ENCODE results near the gene ABLIM2. TPM values are rescaled to one million over a fixed set of nuclear protein-coding genes. Genes with fewer than 3 reads are reported as not detected.

ABLIM2 gene
- total RNA-seq, 1 donor: under 0.01 TPM

GRCh38 chr4:8013976-8014726 lies 144.5 kb downstream of the ABLIM2 start:
- DNase-seq (ENCODE audit: low read depth in 2 of 3, low spot score in 2 of 3): no peak

GRCh38 chr4:8012517-8012916 lies 146.1 kb downstream of the ABLIM2 start:
- no peak for DNase-seq (ENCODE audit: low read depth in 2 of 3, low spot score in 2 of 3)

DNA sequence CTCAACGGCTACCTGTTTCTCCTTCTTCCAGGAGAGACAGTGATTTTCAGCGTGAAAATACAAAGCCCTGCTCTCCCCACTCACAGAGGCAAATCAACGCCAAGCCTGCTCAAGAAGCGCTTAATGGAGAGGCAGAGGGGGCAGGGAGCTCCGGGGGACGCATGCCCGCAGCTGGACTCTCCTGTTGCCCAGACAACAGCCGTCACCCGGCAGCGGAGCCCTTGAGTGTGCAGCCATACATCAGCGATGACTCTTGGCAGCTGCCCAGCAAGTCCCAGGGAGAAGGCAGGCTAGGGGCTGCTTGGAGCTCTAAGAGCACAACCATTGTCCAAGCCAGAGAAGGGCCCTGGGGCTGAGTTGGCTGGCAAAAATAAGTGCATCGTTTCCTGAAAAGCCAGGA lies 148.0 kb downstream of the ABLIM2 start:
- DNase-seq (ENCODE audit: low read depth in 2 of 3, low spot score in 2 of 3): no peak

GRCh38 chr4:8009710-8010511 lies 148.7 kb downstream of the ABLIM2 start:
- no peak for DNase-seq (ENCODE audit: low read depth in 2 of 3, low spot score in 2 of 3)

DNA sequence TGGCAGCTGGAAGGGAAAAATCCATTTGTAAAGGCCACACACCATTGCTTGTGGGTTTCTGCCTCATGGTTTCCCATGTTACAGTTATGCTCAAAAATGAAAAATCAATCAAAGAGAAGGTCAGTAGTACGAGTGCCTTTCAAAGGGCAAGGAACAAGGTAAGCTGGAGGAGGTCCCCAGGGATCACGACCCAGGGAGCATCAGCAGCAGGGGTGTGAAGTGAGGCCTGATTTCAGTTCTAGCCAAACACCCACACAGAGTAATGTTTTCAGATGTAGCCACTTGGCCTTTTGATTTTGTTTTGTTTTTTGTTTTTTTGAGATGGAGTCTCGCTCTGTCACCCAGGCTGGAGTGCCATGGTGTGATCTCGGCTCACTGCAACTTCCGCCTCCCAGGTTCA lies 149.5 kb downstream of the ABLIM2 start:
- no peak for DNase-seq (ENCODE audit: low read depth in 2 of 3, low spot score in 2 of 3)

DNA sequence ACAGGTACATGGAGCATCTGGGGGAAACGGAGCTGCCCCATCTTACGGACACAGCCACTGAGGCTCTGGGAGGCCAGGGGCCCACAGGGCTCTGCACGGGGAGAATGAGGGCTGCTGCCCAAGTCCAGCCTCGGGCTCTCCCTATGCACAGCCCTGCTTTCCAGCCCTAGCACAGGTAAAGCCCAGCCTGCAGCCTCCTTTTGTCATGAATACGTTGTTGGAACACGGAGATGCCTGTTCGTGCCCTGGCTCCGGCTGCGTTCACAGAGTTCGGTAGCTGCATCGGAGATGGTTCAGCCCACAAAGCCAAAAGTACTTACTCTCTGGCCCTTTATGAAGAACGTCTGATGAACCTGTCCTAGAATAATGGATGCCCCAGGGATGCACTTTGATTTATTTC lies 150.2 kb downstream of the ABLIM2 start:
- no peak for DNase-seq (ENCODE audit: low read depth in 2 of 3, low spot score in 2 of 3)

- DNase-seq (ENCODE audit: low read depth in 2 of 3, low spot score in 2 of 3): no peak
Measured at GRCh38 chr4:8007581-8007980, 151.0 kb downstream of the ABLIM2 start.

DNA sequence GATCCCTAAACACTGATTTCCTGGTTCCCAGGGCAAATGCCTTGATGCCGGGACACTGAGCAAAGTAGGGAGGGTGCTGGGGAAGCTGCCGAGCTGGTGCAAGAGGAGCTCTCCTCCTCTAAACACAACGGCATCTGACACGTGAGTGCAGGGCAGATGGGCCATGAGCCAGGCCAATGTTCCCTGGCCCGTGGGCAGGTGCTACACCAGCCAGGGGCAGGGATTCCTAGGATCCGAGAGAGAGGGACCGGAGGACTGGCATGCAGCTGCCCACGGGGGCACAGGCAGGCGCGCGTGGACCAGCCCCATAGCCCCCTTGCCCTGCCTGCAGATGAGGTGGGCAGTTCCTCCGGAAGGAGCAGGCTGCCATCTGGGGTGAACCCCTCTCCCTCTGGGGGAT lies 152.1 kb downstream of the ABLIM2 start:
- DNase-seq (ENCODE audit: low read depth in 2 of 3, low spot score in 2 of 3): no peak

DNA sequence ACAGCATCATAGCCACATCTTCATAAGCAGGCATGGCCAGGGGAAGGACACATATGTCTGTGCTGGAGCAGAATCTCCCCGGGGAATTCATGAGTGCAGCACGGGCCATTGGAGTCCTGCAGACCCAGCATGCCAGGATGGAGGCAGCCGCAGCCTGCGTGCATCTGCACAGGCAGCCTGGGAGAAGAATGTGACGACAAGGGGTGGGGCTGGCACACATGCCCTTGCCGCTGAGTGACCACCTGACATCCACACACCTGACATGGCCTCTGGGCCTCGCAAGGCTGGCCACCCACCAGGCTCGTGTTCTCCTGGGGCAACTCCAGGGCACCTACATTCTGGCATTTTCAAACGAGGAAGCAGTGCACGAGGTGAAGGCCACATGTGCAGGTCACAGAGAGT lies 152.8 kb downstream of the ABLIM2 start:
- no peak for DNase-seq (ENCODE audit: low read depth in 2 of 3, low spot score in 2 of 3)

GRCh38 chr4:8005033-8005808 lies 153.4 kb downstream of the ABLIM2 start:
- no peak for DNase-seq (ENCODE audit: low read depth in 2 of 3, low spot score in 2 of 3)

DNA sequence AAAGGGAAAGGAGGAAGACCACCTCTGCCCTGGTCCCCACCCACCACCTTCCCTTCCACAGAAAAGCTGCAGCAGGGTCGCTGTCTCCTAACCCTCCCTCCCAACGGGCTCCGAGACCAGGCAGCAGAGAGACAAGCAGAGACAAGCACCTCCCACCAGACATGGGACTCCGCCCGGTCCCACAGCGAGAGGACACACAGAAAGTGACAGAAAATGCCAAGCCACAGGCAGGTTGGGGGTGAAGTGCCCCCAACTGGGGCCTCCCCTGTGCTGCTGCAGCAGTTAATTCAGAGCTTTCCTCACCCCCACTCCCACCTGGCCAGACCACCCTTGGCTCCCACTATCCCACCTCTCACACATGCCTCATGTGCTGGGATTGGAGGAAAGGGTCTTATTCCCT lies 154.5 kb downstream of the ABLIM2 start:
- no peak for DNase-seq (ENCODE audit: low read depth in 2 of 3, low spot score in 2 of 3)

- DNase-seq (ENCODE audit: low read depth in 2 of 3, low spot score in 2 of 3): no peak
Measured at GRCh38 chr4:8002525-8003309, 155.9 kb downstream of the ABLIM2 start.

- no peak for DNase-seq (ENCODE audit: low read depth in 2 of 3, low spot score in 2 of 3)
Measured at GRCh38 chr4:8001564-8002355, 156.9 kb downstream of the ABLIM2 start.

DNA sequence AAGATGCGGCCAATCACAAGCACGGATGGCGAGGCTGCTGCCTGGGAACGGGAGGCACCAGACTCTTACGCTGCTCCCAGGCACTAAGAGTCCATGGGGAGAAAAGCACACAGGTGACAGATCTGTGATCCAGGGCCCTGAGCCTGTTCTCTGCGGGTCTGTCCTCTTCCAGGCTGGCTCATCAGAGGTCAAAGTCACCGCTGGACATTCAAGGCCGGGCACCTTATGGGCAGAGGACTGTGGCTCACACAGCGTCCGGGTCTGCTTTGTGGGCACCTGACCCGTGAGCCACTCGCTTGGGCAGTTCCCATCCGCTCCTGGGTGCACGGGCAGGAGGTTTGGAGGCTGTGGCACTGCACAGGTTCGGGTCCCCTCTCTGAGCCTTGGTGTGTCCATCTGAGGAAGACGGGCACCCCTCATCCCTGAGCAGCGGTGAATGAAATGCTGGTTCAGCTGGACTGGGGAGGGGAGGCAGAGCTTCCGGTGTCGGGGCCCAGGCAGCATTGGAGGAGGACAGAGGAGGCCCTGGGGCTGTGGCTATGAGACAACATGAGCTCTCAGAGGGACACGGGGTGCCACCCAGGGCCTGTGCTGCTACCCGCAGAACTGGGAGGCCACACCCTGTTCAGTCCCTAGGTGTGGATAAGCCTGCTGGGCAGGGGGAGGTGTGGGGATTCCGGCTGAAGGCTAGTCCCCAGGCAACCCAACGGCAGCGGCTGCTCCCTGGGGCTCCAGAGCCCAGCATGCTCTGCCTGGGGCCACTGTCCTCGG lies 157.7 kb downstream of the ABLIM2 start:
- DNase-seq (ENCODE audit: low read depth in 2 of 3, low spot score in 2 of 3): no peak

DNA sequence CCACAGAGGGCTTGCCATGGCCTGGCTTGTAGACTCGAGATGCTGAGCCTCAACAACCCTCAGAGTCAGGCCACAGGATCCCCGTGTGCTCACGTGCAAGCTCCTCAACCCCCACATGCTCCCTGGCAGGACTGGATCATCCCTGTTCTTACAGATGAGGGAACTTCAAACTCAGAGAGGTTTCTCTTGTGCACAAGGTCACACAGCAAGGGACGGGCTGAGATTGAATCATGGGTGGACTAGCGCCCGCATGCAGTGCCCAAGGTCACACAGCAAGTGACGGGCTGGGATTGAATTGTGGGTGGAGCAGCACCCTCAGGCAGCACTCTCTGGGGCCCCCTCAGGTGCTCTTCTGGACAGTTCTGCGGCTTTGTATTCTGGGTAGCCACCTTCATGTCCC lies 158.4 kb downstream of the ABLIM2 start:
- DNase-seq (ENCODE audit: low read depth in 2 of 3, low spot score in 2 of 3): no peak

DNA sequence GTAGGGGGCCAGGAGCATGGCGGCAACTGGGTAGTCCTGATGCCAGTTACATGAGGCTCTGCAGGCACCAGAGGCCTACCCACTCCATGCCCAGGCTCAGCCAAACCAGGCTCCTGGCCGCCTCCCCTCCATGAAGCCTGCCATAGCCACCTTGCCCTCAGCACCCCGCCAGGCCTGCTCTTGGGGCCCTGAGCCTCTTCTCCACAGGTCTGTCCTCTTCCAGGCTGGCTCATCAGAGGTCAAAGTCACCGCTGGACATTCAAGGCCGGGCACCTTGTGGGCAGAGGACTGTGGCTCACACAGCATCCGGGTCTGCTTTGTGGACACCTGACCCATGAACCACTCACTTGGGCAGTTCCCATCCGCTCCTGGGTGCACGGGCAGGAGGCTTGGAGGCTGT lies 158.9 kb downstream of the ABLIM2 start:
- no peak for DNase-seq (ENCODE audit: low read depth in 2 of 3, low spot score in 2 of 3)

- no peak for DNase-seq (ENCODE audit: low read depth in 2 of 3, low spot score in 2 of 3)
Measured at GRCh38 chr4:7999279-7999678, 159.3 kb downstream of the ABLIM2 start.

- no peak for DNase-seq (ENCODE audit: low read depth in 2 of 3, low spot score in 2 of 3)
Measured at GRCh38 chr4:7998447-7998846, 160.2 kb downstream of the ABLIM2 start.

DNA sequence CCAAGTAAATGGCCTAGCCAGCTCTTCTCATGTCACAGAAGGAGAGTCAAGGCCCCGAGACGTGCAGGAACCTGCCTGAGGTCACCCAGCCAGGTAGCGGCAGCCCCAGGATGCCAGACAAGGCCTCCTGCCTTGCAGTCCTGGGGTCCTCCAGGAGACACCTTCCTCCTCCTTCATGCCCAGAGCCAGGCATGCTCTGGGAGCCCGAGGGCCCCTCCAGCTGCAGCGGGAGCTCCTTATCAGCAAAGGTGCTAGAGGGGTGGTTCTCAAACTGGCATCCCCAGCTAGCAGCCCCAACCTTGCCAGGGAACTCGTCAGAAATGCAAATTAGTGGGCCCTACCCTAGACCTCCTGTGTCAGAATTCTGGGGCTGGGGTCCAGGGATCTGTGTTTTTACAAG lies 162.7 kb downstream of the ABLIM2 start:
- DNase-seq (ENCODE audit: low read depth in 2 of 3, low spot score in 2 of 3): no peak
